Immature natural killer cell (primary cell): Measurements from ENCODE around the gene STK33. TPM values are rescaled to one million over a fixed set of nuclear protein-coding genes. Genes with fewer than 3 reads are reported as not detected.

Source experiments
- DNase-seq, 3 donors: peaks; one replicate each; pipeline ENCODE4 v3.0.0; 2022; ENCODE audit warnings: mixed read lengths in 1 of 3
- H3K27ac Mint-ChIP-seq, 6 donors: one replicate each; pipeline ENCODE4 v1.8.0; 2020; ENCODE audit warnings: mixed read lengths in 6 of 6, mild to moderate bottlenecking in 5 of 6, inconsistent platforms in 4 of 6, moderate library complexity in 3 of 6
- H3K27me3 Mint-ChIP-seq, 3 donors: one replicate each; pipeline ENCODE4 v1.8.0; 2020 to 2021; ENCODE audit warnings: low read depth in 3 of 3, mild to moderate bottlenecking in 3 of 3, mixed read lengths in 3 of 3, moderate library complexity in 3 of 3, inconsistent platforms in 1 of 3
- H3K36me3 Mint-ChIP-seq, 3 donors: one replicate each; pipeline ENCODE4 v1.8.0; 2020; ENCODE audit warnings: mixed read lengths in 3 of 3, inconsistent platforms in 2 of 3, mild to moderate bottlenecking in 2 of 3
- H3K4me1 Mint-ChIP-seq, 2 donors: one replicate each; pipeline ENCODE4 v1.8.0; 2020; ENCODE audit warnings: inconsistent platforms in 2 of 2, mild to moderate bottlenecking in 2 of 2, mixed read lengths in 2 of 2, moderate library complexity in 1 of 2
- H3K4me3 Mint-ChIP-seq, 5 donors: one replicate each; pipeline ENCODE4 v1.8.0; 2020; ENCODE audit warnings: mild to moderate bottlenecking in 5 of 5, mixed read lengths in 5 of 5, inconsistent platforms in 3 of 5, moderate library complexity in 3 of 5
- H3K9me3 Mint-ChIP-seq, 6 donors: one replicate each; pipeline ENCODE4 v1.8.0; 2020; ENCODE audit warnings: mild to moderate bottlenecking in 6 of 6, mixed read lengths in 6 of 6, inconsistent platforms in 4 of 6, moderate library complexity in 3 of 6
- polyA plus RNA-seq, 3 donors: library from polyadenylated mRNA; unstranded; fragments of 300-500 nt; fragmentation: Illumina TruSeq; gene quantifications; one replicate each; pipeline ENCODE4 v1.2.3, GENCODE V29; 2021

Gene STK33
- polyA plus RNA-seq, 3 donors from 2014 or later = not detected

DNA sequence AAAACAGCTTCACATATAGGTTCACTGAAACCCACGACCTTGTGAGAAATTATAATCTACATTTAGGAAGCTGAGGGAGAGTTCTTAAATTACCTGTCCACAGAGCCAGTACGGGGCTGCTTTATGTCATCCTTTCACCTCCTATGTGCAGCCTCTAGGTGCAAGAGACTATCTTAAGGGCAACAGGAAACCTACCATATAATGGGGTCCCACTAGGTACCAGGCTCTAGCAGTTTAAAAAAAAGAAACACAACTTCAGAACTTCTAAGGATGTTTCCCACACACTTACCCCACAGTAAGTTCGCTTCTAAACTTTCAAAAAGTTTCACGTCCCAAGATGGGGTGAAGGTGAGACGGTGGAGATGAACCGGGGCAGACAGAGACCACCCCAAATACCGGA lies 573 bp downstream of the STK33 start:
- Mint-ChIP-seq H3K4me3 (peak overlapping the region; percentile 63 to 72 (median 67)), H3K9me3 (peaks cover 0 to 1% (median 0%) of the 10 kb centered on the region in 6 donors), H3K36me3 (no peaks in the 10 kb centered on the region), H3K27me3 (peaks cover 9 to 22% (median 12%) of the 10 kb centered on the region in 3 donors), H3K4me1 (peaks cover 0 to 3% of the 10 kb centered on the region in 2 donors), H3K27ac (no peak overlapping the region)
- DNase-seq = no peak

DNA sequence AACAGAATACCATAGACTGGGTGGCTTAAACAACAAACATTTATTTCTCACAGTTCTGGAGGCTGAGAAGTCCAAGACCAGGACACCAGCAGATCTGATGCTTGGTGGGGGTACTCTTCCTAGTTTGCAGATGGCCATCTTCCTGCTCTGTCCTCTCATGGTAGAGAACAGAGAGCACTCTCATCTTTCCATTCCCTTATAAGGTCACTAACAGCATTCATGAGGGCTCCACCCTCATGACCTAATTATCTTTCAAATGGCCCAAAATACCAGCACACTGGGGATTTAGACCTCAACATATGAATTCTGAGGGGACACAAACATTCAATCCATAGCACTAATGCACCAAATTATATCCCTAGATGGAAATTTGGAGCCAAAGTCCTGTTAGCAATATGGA lies 6.1 kb downstream of the STK33 start:
- Mint-ChIP-seq H3K36me3 (peaks cover 0 to 3% (median 0%) of the 10 kb centered on the region in 3 donors), H3K27me3 (peaks cover 0 to 26% (median 0%) of the 10 kb centered on the region in 3 donors), H3K27ac (no peak overlapping the region), H3K4me3 (no peak overlapping the region), H3K9me3 (peaks cover 0 to 8% (median 0%) of the 10 kb centered on the region in 6 donors), H3K4me1 (no peaks in the 10 kb centered on the region)
- no peak for DNase-seq

DNA sequence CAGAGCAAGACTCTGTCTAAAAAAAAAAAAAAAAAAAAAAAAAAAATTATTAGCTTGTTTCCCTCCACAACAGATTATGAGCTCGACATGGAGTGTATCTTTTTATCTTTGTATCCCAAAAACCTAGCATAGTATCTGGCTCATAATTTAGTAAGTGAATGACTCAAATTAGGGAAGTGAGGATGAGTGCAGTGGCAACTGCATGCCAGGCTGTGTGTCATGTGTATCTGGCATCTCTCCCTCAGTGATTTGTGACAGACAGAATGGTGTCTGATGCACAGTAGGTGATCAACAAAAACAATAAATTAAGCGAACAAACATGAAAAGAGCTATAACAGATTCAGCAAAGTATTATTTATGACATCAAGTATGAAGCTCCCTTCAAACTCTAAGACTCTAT lies 7.2 kb downstream of the STK33 start:
- Mint-ChIP-seq H3K4me1 (no peaks in the 10 kb centered on the region), H3K27ac (no peak overlapping the region), H3K9me3 (peaks cover 0 to 8% (median 0%) of the 10 kb centered on the region in 6 donors), H3K36me3 (peaks cover 0 to 3% (median 0%) of the 10 kb centered on the region in 3 donors), H3K27me3 (peaks cover 0 to 26% (median 0%) of the 10 kb centered on the region in 3 donors), H3K4me3 (no peak overlapping the region)
- no peak for DNase-seq

DNA sequence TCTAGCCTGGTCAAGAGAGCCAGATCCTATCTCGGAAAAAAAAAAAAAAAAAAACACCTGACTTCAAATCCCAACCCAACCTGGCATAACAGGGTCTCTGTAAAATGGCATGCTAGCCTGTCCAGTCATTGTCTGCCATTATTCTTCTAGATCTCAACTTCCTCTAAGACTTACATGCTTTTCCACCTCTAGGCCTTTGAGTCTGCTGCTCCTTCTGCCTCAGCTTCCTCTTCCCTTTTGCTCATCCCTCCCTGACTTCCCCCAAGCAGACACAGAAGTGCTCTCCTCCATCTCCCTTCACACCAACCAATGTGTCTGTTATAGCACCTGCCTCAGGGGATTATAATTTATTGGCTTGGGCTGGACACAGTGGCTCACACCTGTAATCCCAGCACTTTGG lies 7.8 kb downstream of the STK33 start:
- peaks cover 0 to 24% (median 0%) of the 10 kb centered on the region in 3 donors for H3K27me3 Mint-ChIP-seq
- peaks cover 0 to 8% (median 0%) of the 10 kb centered on the region in 6 donors for H3K9me3 Mint-ChIP-seq
- no peak for DNase-seq
- no peak overlapping the region for H3K27ac Mint-ChIP-seq
- H3K4me1 Mint-ChIP-seq = no peaks in the 10 kb centered on the region
- no peak overlapping the region for H3K4me3 Mint-ChIP-seq
- H3K36me3 Mint-ChIP-seq = peaks cover 0 to 3% (median 0%) of the 10 kb centered on the region in 3 donors

DNA sequence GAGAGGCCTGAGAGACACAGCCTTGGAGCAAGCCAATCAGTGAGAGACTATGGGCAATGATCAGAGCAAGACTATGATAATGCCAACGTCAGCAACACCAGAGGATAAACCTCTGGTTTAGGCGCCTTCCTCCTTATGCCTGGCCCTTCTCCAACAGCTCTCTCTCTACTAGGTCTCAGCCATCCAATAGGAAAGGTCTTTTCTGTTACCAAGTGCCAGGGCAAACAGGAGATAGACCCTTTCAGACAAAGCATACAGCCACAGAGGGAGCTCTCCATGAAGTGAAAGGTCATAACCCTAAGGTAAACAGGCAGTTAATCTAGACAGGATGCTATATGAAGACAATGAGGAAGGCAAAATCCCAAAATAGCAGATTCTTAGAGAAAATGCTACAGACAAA lies 9.5 kb downstream of the STK33 start:
- Mint-ChIP-seq H3K27ac (no peak overlapping the region), H3K4me3 (no peak overlapping the region), H3K27me3 (peaks cover 0 to 20% (median 4%) of the 10 kb centered on the region in 3 donors), H3K36me3 (peaks cover 0 to 3% (median 0%) of the 10 kb centered on the region in 3 donors), H3K4me1 (no peaks in the 10 kb centered on the region), H3K9me3 (peaks cover 0 to 8% (median 0%) of the 10 kb centered on the region in 6 donors)
- DNase-seq = no peak

DNA sequence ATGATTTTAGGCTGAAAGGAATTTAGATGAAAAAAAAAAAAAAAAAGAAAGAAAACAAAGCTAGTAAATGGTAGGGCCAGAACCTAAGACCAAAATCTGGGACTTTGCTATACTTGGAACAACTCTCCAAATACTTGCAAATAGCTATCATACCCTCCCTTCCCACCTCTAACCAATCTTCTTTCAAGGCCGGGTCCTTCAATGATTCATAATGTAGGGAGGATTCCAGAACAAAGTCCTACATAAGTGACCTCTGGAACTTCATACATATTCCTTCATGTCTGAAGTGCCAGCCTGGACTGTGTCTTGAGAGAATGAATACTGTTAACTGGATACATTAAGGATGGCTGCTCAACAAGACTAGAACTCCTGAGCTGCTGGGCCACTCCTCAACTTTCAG lies 9.9 kb downstream of the STK33 start:
- Mint-ChIP-seq H3K9me3 (peaks cover 0 to 8% (median 0%) of the 10 kb centered on the region in 6 donors), H3K27ac (no peak overlapping the region), H3K4me1 (no peaks in the 10 kb centered on the region), H3K36me3 (peaks cover 0 to 3% (median 0%) of the 10 kb centered on the region in 3 donors), H3K4me3 (no peak overlapping the region), H3K27me3 (peaks cover 0 to 16% (median 4%) of the 10 kb centered on the region in 3 donors)
- no peak for DNase-seq

DNA sequence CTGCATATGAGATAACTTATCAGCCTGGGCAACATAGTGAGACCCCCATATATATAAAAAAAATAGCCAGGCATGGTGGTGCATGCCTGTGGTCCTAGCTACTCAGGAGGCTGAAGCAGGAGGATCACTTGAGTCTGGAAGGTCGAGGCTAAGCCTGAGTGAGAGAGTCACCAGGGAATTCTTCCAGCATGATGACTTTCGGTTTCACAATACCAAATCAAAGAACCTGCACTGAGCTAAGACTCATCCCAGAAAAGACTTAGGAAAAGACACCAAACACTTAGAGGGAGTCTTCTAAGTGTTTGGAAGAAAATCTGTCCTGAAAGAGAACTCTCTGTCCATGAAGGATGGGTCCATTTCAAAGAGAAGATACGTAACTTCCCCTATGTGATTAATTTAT lies 12.7 kb downstream of the STK33 start:
- DNase-seq = no peak
- Mint-ChIP-seq H3K27me3 (peaks cover 0 to 6% (median 4%) of the 10 kb centered on the region in 3 donors), H3K36me3 (peaks cover 0 to 2% (median 0%) of the 10 kb centered on the region in 3 donors), H3K4me1 (no peaks in the 10 kb centered on the region), H3K27ac (no peak overlapping the region), H3K4me3 (no peak overlapping the region), H3K9me3 (peaks cover 0 to 5% (median 2%) of the 10 kb centered on the region in 6 donors)

DNA sequence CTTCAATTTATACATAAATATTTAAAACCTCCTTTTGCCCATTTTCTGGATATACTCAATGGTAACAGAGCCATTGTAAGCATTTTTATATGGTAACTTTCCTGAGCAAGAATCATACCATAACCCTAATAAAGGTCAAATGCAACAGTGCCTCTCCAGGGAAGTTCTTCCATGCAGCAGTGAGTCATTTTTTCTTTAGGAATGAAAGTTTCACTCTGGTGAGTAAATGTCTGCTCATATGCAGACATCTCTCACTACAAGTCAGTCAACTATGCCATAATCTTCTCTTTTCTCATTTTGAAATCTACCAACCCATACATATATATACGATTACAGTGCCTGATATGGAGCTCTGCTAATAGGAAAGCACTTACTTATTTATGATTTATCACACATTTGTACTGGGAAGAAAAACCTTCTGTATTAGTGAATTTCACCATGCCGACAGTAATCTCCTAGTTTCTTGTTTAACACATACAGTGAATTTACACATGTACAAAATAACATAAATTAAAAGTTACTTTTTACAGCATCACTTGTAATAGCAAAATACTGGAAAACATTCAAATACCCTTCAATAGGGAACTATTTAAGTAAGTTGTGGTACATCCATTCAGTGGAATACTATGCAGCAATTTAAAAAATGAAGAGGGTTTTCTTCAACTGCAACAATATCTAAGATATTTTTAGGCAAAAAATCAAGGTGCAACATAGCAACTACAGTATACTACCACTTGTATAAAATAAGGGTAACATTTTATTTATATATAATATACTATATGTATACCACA lies 16.0 kb downstream of the STK33 start:
- Mint-ChIP-seq H3K4me3 (no peak overlapping the region), H3K27me3 (peaks cover 0 to 6% (median 4%) of the 10 kb centered on the region in 3 donors), H3K4me1 (no peaks in the 10 kb centered on the region), H3K36me3 (no peaks in the 10 kb centered on the region), H3K9me3 (peaks cover 0 to 5% (median 3%) of the 10 kb centered on the region in 6 donors), H3K27ac (no peak overlapping the region)
- no peak for DNase-seq

DNA sequence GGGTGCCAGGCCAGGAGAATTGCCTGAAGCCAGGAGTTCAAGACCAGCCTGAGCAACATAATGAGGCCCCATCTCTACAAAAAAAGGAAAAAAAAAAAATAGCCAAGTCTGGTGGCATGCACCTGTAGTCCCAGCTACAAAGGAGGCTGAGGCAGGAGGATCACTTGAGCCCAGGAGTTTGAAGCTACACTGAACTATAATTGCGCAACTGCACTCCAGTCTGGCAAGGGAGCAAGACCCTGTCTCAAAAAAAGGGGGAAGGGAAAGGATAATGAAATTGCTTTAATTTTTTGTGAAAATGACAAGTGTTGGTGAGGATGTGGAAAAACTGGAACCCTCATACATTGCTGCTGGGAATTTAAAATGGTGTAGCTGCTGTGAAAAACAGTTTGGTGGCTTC lies 19.2 kb downstream of the STK33 start:
- peaks cover 0 to 2% of the 10 kb centered on the region in 2 donors for H3K4me1 Mint-ChIP-seq
- no peak for DNase-seq
- peaks cover 0 to 5% (median 3%) of the 10 kb centered on the region in 6 donors for H3K9me3 Mint-ChIP-seq
- no peak overlapping the region for H3K4me3 Mint-ChIP-seq
- peaks cover 16 to 21% (median 19%) of the 10 kb centered on the region in 3 donors for H3K27me3 Mint-ChIP-seq
- no peaks in the 10 kb centered on the region for H3K36me3 Mint-ChIP-seq
- no peak overlapping the region for H3K27ac Mint-ChIP-seq

DNA sequence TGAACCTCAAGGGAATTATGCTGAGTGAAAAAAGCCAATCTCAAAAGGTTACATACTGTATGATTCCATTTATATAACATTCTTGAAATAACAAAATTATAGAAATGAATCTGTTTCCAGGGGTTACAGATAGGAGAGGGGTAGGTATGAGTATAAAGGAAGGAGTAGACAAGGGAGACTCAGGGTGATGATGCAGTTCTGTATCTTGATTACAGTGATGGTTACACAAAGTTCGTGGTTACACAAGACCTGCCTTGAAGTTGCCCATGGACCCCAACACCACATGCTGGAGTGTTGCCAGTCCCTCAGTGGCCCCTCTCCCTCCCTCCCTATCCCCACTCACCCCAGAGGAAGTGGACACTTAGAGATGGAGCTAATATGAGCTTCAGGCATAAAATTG lies 20.3 kb downstream of the STK33 start:
- no peak for DNase-seq
- no peak overlapping the region for H3K27ac Mint-ChIP-seq
- peaks cover 0 to 5% (median 3%) of the 10 kb centered on the region in 6 donors for H3K9me3 Mint-ChIP-seq

DNA sequence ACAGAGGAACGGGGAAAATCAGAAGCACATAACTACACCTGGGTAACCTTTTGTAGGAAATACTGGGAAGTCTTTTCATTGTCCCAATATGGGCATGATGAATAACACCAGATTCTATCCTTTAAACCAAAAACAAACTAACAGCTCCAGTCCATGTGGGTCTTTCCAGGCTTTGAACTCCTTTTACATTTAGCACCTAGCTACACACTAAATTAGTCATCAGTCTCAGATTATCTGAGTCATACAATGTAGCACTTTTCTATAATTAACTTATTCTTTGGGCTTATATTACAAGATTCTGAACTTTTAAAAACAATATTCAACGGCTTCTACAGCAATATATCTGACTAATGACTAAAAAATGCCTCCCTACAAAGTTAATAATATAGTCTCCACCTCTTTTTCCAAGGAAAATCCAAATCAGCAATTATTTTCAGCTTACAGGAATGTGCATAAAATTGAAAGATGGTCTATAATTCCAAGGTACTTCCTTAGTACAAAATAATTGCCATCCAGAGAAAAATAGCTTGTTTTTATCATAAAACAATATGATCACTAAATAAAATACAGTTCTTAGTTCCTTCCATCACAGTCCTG lies 26.3 kb downstream of the STK33 start:
- Mint-ChIP-seq H3K4me3 (no peak overlapping the region), H3K4me1 (peaks cover 0 to 2% of the 10 kb centered on the region in 2 donors), H3K27ac (no peak overlapping the region), H3K36me3 (no peaks in the 10 kb centered on the region), H3K27me3 (peaks cover 15 to 19% (median 16%) of the 10 kb centered on the region in 3 donors), H3K9me3 (peaks cover 0 to 2% (median 0%) of the 10 kb centered on the region in 6 donors)
- no peak for DNase-seq

More for the DNA sequence above, 20.3 kb downstream of the STK33 start:
- H3K36me3 Mint-ChIP-seq = no peaks in the 10 kb centered on the region
- H3K27me3 Mint-ChIP-seq = peaks cover 16 to 21% (median 19%) of the 10 kb centered on the region in 3 donors
- H3K4me3 Mint-ChIP-seq = no peak overlapping the region
- peaks cover 0 to 2% of the 10 kb centered on the region in 2 donors for H3K4me1 Mint-ChIP-seq

DNA sequence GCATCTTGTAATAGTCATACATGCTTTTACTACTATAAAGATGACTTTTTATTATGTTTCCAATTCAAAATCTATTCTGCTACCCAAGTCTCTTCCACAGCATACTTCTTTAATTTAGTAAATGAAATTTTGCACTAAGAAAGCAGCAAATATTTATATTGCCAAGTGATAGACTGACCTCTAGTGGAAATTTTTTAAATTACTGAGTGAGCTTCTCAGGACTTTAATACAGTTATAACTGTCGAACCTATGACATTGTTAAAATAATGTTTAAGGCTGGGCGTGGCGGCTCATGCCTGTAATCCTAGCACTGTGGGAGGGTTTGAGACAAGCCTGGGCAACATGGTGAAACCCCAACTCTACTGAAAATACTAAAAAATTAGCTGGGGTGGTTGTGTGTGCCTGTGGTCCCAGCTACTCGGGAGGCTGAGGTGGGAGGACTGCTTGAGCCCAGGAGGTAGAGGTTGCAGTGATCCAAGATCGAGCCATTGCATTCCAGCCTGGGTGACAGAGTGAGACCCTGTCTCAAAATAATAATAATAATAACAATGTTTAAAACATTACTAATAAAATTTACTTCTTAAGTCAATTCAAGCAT lies 27.3 kb downstream of the STK33 start:
- DNase-seq = peak in 2 of 3 donors; percentile 3 to 14
- Mint-ChIP-seq H3K36me3 (no peaks in the 10 kb centered on the region), H3K27me3 (peaks cover 11 to 14% (median 14%) of the 10 kb centered on the region in 3 donors), H3K4me3 (no peak overlapping the region), H3K9me3 (no peaks in the 10 kb centered on the region), H3K27ac (no peak overlapping the region), H3K4me1 (peaks cover 0 to 2% of the 10 kb centered on the region in 2 donors)

DNA sequence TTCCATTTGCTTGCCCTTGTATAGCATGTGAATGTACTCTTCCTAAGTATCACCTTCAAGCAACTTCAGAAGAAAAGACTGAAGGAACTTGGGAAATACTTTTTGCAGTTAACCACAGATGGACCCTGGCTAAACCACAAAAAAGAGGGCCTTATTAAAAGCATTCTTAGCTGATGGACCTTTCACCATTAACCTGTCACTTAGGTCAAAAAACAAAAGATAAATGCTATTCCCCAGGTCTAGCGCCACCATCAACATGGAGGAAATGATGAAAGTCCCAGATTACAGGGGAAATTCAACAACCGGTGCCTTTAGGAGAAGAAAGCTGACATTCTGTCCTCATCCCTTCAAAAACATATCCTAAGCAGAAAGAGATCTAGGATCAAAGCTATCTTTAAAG lies 29.5 kb downstream of the STK33 start:
- Mint-ChIP-seq H3K36me3 (no peaks in the 10 kb centered on the region), H3K27me3 (peaks cover 0 to 3% (median 0%) of the 10 kb centered on the region in 3 donors), H3K27ac (no peak overlapping the region), H3K4me1 (no peaks in the 10 kb centered on the region), H3K9me3 (peaks cover 0 to 2% (median 0%) of the 10 kb centered on the region in 6 donors), H3K4me3 (no peak overlapping the region)
- DNase-seq = no peak

DNA sequence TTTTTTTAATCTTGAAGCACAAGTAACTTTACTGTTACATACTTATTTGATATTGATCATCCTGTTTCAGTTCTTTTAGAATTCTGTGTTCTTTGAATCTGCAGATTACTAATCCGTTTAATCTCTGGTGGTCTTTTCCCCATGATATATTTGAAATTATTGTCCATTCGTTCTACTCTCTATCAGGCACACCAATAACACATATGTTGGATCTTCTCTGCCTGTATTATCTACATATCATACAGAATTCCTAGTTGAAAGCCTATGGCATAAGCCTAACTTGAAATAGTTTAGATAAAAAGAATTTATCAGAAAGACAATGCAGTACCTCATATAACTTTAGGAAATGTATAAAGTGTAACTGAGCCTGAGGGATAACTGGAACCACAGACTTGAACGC lies 32.6 kb downstream of the STK33 start:
- H3K27ac Mint-ChIP-seq = no peak overlapping the region
- no peak overlapping the region for H3K4me3 Mint-ChIP-seq
- DNase-seq = no peak
- peaks cover 0 to 6% (median 0%) of the 10 kb centered on the region in 3 donors for H3K27me3 Mint-ChIP-seq
- peaks cover 0 to 2% (median 0%) of the 10 kb centered on the region in 6 donors for H3K9me3 Mint-ChIP-seq
- H3K4me1 Mint-ChIP-seq = no peaks in the 10 kb centered on the region
- H3K36me3 Mint-ChIP-seq = no peaks in the 10 kb centered on the region
